ENCODE results near the gene TMPRSS13. TPM values are rescaled to one million over a fixed set of nuclear protein-coding genes. Genes with fewer than 3 reads are reported as not detected.

Gene TMPRSS13
- polyA plus RNA-seq, 2 of the 4 experiments (the other 2 are of a cell fraction): not detected

DNA sequence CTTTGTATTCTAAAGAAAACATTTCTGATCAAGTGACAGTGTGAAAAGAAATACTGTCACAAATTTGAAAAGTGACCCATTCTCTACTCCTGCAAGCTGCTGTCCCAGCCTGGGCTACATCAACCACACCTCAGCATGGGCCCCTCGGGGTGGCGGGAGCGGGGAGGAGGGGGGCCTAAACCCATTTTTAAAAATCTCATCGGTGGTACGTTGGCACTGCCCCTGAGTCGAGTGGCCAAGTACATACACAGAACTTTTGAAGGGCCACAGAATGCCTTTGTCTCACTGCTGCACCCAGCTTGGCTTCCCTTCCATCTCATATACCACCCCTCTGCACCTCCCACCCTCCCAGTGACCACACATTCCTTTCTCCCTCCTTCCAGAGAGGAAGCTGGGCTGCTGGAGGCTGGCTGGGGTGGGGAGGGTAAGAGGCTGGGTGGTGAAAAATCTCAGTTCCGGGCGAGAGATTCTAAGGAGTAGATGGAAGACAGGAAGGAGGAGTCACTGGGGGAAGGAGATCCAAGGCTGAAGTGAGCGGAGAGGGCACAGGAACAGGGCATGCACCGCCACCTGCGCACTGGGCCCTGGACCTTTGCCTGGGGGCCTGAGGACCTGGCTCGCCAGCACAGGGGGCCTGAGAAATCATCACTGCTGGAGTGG is 73.9 kb downstream of the TMPRSS13 start:
- Histone ChIP-seq H3K9me3 (peaks cover 5% of the 10 kb centered on the region; the same call in 1 of the 3 replicates), H3K4me3 (no peak overlapping the region), H3K27ac (no peak overlapping the region), H3K4me1 (no peaks in the 10 kb centered on the region), H3K4me2 (no peak overlapping the region)
- ChIA-PET POLR2A (no interaction called here), CTCF (interaction anchor here (2.0 to 3.2 kb wide), 2 partner anchors 11 to 92 kb away, joined by 8 to 14 read pairs; no protein-coding TSS in a partner anchor)
- no peak for DNase-seq (ENCODE audit: low read depth in 1 of 2, low spot score in 1 of 2)
- ATAC-seq: no peak
- WGBS (ENCODE audit: missing lambda C conversion rate): 44% methylated on average over 12 of the region's 12 CpGs
- TF ChIP-seq BHLHE40 (IDR thresholded peaks at IDR 0.05; ENCODE audit: low read depth, low read length) (no peak), RAD21 (conservative IDR thresholded peaks at IDR 0.05 in 1 of 2, IDR thresholded peaks at IDR 0.05 in 1 of 2) (no peak), KDM1A (IDR thresholded peaks at IDR 0.05; ENCODE audit: low read depth) (no peak), CEBPB (IDR thresholded peaks at IDR 0.05) (no peak)
- TF ChIP-seq, protein P1, sequence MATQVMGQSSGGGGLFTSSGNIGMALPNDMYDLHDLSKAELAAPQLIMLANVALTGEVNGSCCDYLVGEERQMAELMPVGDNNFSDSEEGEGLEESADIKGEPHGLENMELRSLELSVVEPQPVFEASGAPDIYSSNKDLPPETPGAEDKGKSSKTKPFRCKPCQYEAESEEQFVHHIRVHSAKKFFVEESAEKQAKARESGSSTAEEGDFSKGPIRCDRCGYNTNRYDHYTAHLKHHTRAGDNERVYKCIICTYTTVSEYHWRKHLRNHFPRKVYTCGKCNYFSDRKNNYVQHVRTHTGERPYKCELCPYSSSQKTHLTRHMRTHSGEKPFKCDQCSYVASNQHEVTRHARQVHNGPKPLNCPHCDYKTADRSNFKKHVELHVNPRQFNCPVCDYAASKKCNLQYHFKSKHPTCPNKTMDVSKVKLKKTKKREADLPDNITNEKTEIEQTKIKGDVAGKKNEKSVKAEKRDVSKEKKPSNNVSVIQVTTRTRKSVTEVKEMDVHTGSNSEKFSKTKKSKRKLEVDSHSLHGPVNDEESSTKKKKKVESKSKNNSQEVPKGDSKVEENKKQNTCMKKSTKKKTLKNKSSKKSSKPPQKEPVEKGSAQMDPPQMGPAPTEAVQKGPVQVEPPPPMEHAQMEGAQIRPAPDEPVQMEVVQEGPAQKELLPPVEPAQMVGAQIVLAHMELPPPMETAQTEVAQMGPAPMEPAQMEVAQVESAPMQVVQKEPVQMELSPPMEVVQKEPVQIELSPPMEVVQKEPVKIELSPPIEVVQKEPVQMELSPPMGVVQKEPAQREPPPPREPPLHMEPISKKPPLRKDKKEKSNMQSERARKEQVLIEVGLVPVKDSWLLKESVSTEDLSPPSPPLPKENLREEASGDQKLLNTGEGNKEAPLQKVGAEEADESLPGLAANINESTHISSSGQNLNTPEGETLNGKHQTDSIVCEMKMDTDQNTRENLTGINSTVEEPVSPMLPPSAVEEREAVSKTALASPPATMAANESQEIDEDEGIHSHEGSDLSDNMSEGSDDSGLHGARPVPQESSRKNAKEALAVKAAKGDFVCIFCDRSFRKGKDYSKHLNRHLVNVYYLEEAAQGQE (IDR thresholded peaks at IDR 0.05): no peak
- TF ChIP-seq, protein P2, sequence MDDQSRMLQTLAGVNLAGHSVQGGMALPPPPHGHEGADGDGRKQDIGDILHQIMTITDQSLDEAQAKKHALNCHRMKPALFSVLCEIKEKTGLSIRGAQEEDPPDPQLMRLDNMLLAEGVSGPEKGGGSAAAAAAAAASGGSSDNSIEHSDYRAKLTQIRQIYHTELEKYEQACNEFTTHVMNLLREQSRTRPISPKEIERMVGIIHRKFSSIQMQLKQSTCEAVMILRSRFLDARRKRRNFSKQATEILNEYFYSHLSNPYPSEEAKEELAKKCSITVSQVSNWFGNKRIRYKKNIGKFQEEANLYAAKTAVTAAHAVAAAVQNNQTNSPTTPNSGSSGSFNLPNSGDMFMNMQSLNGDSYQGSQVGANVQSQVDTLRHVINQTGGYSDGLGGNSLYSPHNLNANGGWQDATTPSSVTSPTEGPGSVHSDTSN (IDR thresholded peaks at IDR 0.05): no peak
- TF ChIP-seq, protein P3, sequence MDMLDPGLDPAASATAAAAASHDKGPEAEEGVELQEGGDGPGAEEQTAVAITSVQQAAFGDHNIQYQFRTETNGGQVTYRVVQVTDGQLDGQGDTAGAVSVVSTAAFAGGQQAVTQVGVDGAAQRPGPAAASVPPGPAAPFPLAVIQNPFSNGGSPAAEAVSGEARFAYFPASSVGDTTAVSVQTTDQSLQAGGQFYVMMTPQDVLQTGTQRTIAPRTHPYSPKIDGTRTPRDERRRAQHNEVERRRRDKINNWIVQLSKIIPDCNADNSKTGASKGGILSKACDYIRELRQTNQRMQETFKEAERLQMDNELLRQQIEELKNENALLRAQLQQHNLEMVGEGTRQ (IDR thresholded peaks at IDR 0.05): no peak
- FAIRE-seq: no peak

DNA sequence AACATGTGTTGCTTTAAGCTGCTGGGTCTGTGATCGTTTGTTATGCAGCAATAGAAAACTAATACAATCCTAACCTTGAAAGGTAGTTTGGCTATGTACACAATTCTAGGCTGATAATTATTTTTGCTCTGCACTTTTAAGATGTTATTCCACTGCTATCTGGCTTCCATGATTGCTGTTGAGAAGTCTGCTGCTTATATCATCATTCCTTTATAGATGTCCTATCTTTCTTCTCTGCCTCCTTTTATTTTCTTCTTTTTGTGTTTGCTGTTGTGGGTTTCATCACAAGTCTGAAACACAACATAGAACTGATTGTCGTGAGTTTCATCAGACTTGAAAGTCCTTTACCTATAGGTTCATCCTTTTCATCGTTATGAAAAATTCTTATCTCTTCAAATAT is 76.9 kb downstream of the TMPRSS13 start:
- no peak overlapping the region for H3K4me3 ChIP-seq
- no peaks in the 10 kb centered on the region for H3K4me1 ChIP-seq
- no peak for ATAC-seq
- FAIRE-seq: no peak
- POLR2A ChIA-PET: no interaction called here
- no peak for DNase-seq (ENCODE audit: low read depth in 1 of 2, low spot score in 1 of 2)
- no peak overlapping the region for H3K27ac ChIP-seq
- TF ChIP-seq SMC3 (IDR thresholded peaks at IDR 0.05) (no peak), FOXS1 (CRISPR knock-in tag; IDR thresholded peaks at IDR 0.05) (peak; percentile 30; the same call in 1 of the 2 replicates), CBX2 (IDR thresholded peaks at IDR 0.05; ENCODE audit: borderline replicate concordance, low read depth) (no peak), CHD2 (IDR thresholded peaks at IDR 0.05; ENCODE audit: low read length, partially characterized antibody) (no peak)
- CTCF ChIA-PET: interaction anchor here (3.2 kb wide), 1 partner anchor 95 kb away, joined by 14 read pairs; no protein-coding TSS in a partner anchor
- H3K9me3 ChIP-seq: peaks cover 5% of the 10 kb centered on the region; the same call in 1 of the 3 replicates
- WGBS (ENCODE audit: missing lambda C conversion rate): 39% methylated on average over 3 of the region's 3 CpGs
- no peak overlapping the region for H3K4me2 ChIP-seq

DNA sequence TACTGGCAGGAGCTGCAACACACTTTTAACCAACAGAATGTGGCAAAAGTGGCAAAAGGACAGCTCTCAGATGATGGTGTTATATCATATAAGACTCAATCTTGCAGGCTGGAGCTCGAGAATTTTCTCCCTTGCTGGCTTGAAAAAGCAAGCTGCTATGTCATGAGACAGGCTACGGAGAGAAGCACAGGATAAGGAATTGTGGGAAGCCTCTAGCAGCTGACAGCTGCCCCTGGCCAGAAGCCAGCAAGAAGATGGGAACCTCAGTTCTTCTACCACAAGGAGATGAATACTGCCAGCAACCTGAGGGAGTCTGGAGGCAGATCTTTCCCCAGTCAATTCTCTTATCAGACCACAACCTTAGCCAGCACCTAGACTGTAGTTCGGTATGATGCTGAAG is 77.3 kb downstream of the TMPRSS13 start:
- Histone ChIP-seq H3K4me1 (no peaks in the 10 kb centered on the region), H3K4me3 (no peak overlapping the region), H3K27ac (no peak overlapping the region), H3K4me2 (no peak overlapping the region), H3K9me3 (peaks cover 5% of the 10 kb centered on the region; the same call in 1 of the 3 replicates)
- POLR2A ChIA-PET: no interaction called here
- ATAC-seq (no peak), DNase-seq (ENCODE audit: low read depth in 1 of 2, low spot score in 1 of 2) (no peak), FAIRE-seq (no peak)
- WGBS (ENCODE audit: missing lambda C conversion rate): 28% methylated on average over 3 of the region's 3 CpGs
- CTCF ChIA-PET: interaction anchor here (1.0 to 3.2 kb wide), 2 partner anchors 95 kb away, joined by 4 to 14 read pairs; no protein-coding TSS in a partner anchor
- TF ChIP-seq JUNB (IDR thresholded peaks at IDR 0.05) (no peak), FOSB (CRISPR knock-in tag; IDR thresholded peaks at IDR 0.05) (no peak), PHF8 (IDR thresholded peaks at IDR 0.05; ENCODE audit: borderline replicate concordance, low read depth) (no peak), RCOR1 (IDR thresholded peaks at IDR 0.05; ENCODE audit: low read depth, low read length) (no peak)
- TF ChIP-seq, protein P3 (IDR thresholded peaks at IDR 0.05): no peak

Data from A549 (cell line).